HepG2 (cell line): ENCODE data around the gene SCYL1. TPM values are rescaled to one million over a fixed set of nuclear protein-coding genes. Genes with fewer than 3 reads are reported as not detected.

ENCODE experiments used
- AGO1 ChIP-seq: fragments of 200-400 bp; formaldehyde crosslinking; IDR thresholded peaks from 2 replicates; pipeline ENCODE4 v1.6.1; 2017; ENCODE audit warnings: mild to moderate bottlenecking, low read depth, low read length, moderate library complexity; ENCODE audit not compliant: poor library complexity, severe bottlenecking
- AGO2 ChIP-seq: fragments of 200-400 bp; formaldehyde crosslinking; optimal IDR thresholded peaks from 2 replicates; pipeline ENCODE3; 2017; ENCODE audit warnings: mild to moderate bottlenecking, low read depth, low read length, moderate library complexity
- FOSL2 ChIP-seq: sonication (generic); formaldehyde crosslinking; IDR thresholded peaks from 2 replicates; pipeline ENCODE4 v1.4.0; 2020; ENCODE audit warnings: missing genetic modification reagents
- GABPB1 ChIP-seq: IDR thresholded peaks from 2 replicates; pipeline ENCODE4 v1.6.1; 2016; ENCODE audit warnings: mild to moderate bottlenecking, missing genetic modification reagents, moderate library complexity, missing compliant biosample characterization
- HOXA3 ChIP-seq: sonication (generic); formaldehyde crosslinking; IDR thresholded peaks from 2 replicates; pipeline ENCODE4 v1.5.0; 2020; ENCODE audit warnings: missing genetic modification reagents
- MTA1 ChIP-seq: sonication (generic); formaldehyde crosslinking; IDR thresholded peaks from 2 replicates; pipeline ENCODE4 v1.4.0; 2020; ENCODE audit warnings: missing genetic modification reagents, mild to moderate bottlenecking, borderline replicate concordance
- PATZ1 ChIP-seq: sonication (generic); formaldehyde crosslinking; IDR thresholded peaks from 2 replicates; pipeline ENCODE4 v1.4.0; 2020; ENCODE audit warnings: missing genetic modification reagents
- PRPF4 ChIP-seq: fragments of 200-400 bp; formaldehyde crosslinking; IDR thresholded peaks from 2 replicates; pipeline ENCODE4 v1.6.1; 2016; ENCODE audit warnings: low read length, low read depth; ENCODE audit not compliant: poor library complexity, severe bottlenecking
- RAD51 ChIP-seq: fragments of 450-650 bp; IDR thresholded peaks from 2 replicates; pipeline ENCODE4 v1.6.1; 2016; ENCODE audit warnings: borderline replicate concordance
- SKI ChIP-seq: fragments of 450-650 bp; IDR thresholded peaks from one replicate; pipeline ENCODE4 v1.6.1; 2018; ENCODE audit warnings: mild to moderate bottlenecking; ENCODE audit not compliant: partially characterized antibody
- ZBTB4 ChIP-seq: sonication (generic); formaldehyde crosslinking; IDR thresholded peaks from 2 replicates; pipeline ENCODE4 v1.4.0; 2020; ENCODE audit warnings: missing genetic modification reagents, mild to moderate bottlenecking, borderline replicate concordance
- ZBTB7A ChIP-seq: sonication (generic); formaldehyde crosslinking; IDR thresholded peaks from 2 replicates; pipeline ENCODE4 v1.8.0; 2022; ENCODE audit warnings: mild to moderate bottlenecking, missing genetic modification reagents
- ZNF138 ChIP-seq: sonication (generic); formaldehyde crosslinking; IDR thresholded peaks from 2 replicates; pipeline ENCODE4 v1.5.0; 2020; ENCODE audit warnings: mild to moderate bottlenecking, low read depth, missing genetic modification reagents
- ZNF567 ChIP-seq: sonication (generic); formaldehyde crosslinking; IDR thresholded peaks from 2 replicates; pipeline ENCODE4 v1.8.1; 2023; ENCODE audit warnings: mild to moderate bottlenecking, missing genetic modification reagents, borderline replicate concordance
- ZNF646 ChIP-seq: sonication (generic); formaldehyde crosslinking; IDR thresholded peaks from 2 replicates; pipeline ENCODE4 v1.9.0; 2021; ENCODE audit warnings: mild to moderate bottlenecking, missing genetic modification reagents
- polyA plus RNA-seq, 8 experiments: library from polyadenylated mRNA; depleted of rRNA in 3 of 8; stranded (reverse) in 7 of 8; unstranded in 1 of 8; fragments of >200 nt; fragmentation: Illumina TruSeq in 4 of 8; extraction: Trizol in 4 of 8; gene quantifications; 2 replicates each; pipeline versions ENCODE4 v1.2.1 to v1.2.3, GENCODE V29; 2011 to 2016; ENCODE audit warnings: low read depth in 4 of 8, missing spikeins in 1 of 8, mixed read lengths in 1 of 8; ENCODE audit not compliant: insufficient read depth in 1 of 8
- total RNA-seq, 5 experiments: library from RNA; depleted of rRNA; stranded (reverse); fragments of >200 nt; fragmentation: Illumina TruSeq; extraction: Trizol; gene quantifications; 2 replicates each; pipeline ENCODE4 v1.2.3, GENCODE V29; 2016; ENCODE audit warnings: low read depth in 1 of 5

Gene SCYL1
- total and polyA plus RNA-seq, 2 of the 13 experiments (the other 11 are each of a cell fraction or from before 2014, with no cell fraction given), result 65.9 to 103 TPM

GRCh38 chr11:65551572-65552387 is 26.9 kb downstream of the SCYL1 start (continued):
- peak; percentile 42 for TF ChIP-seq PRPF4
- peak; percentile 74 for TF ChIP-seq HOXA3 (CRISPR knock-in tag)
- TF ChIP-seq GABPB1 (CRISPR knock-in tag), result peak; percentile 42; the same call in 1 of the 2 replicates
- TF ChIP-seq MTA1 (CRISPR knock-in tag), result no peak
- 0 out of 2 replicates have a peak, but pooled peaks have one; percentile 18 for TF ChIP-seq ZNF646
- TF ChIP-seq PATZ1 (CRISPR knock-in tag), result peak; percentile 71
- TF ChIP-seq ZBTB4 (CRISPR knock-in tag), result 0 out of 2 replicates have a peak, but pooled peaks have one; percentile 67
- TF ChIP-seq AGO1, result no peak
- peak; percentile 74; the same call in 1 of the 2 replicates for TF ChIP-seq ZBTB7A
- TF ChIP-seq AGO2, result no peak
- TF ChIP-seq ZNF567 (CRISPR knock-in tag), result no peak
- peak; percentile 59 for TF ChIP-seq FOSL2 (CRISPR knock-in tag)
- peak; percentile 50 for TF ChIP-seq SKI
- TF ChIP-seq RAD51, result peak; percentile 68
- TF ChIP-seq ZNF138 (CRISPR knock-in tag), result no peak
